Spleen (tissue), 7 donors: ENCODE measurements around the gene FTSJ1.

ENCODE experiments used
- CTCF ChIP-seq, 11 experiments: fragments of 200-600 bp in 7 of 11; fragments of 450-650 bp in 4 of 11; sonication (generic) in 4 of 11; IDR thresholded peaks in 8 of 11; conservative IDR thresholded peaks in 3 of 11; 1 replicate in 7 of 11; 2 replicates in 4 of 11; pipeline versions ENCODE4 v1.4.0 to v1.8.0; 2016 to 2021; ENCODE audit warnings: antibody characterized with exemption in 11 of 11, inconsistent platforms in 4 of 11, mild to moderate bottlenecking in 1 of 11
- POLR2A ChIP-seq, 3 donors: fragments of 450-650 bp; IDR thresholded peaks; one replicate each; pipeline ENCODE4 v1.5.1; 2017; ENCODE audit warnings: antibody characterized with exemption in 3 of 3, mild to moderate bottlenecking in 1 of 3
- POLR2AphosphoS5 ChIP-seq, 3 donors: sonication (generic); formaldehyde crosslinking; IDR thresholded peaks; one replicate each; pipeline ENCODE4 v1.5.1; 2017; ENCODE audit warnings: antibody characterized with exemption in 3 of 3
- donor health status: DM: no; HTN: no; CAD: no; lungs with moderate emphysema.
- donor health status: DM: no; HTN: no; CAD: no.
- donor health status: DM: no; HTN: no; CAD: no.

GRCh38 chrX:48509619-48510018 lies 33.6 kb downstream of the FTSJ1 start:
- TF ChIP-seq CTCF (IDR thresholded peaks at IDR 0.05 in 8 of 11, conservative IDR thresholded peaks at IDR 0.05 in 3 of 11) (no peak), POLR2A (IDR thresholded peaks at IDR 0.05) (no peak), POLR2AphosphoS5 (IDR thresholded peaks at IDR 0.05) (no peak)
